GM19324 (cell line): ENCODE data around the gene PCCB.
"Not testable (repeated sequence)": the region's sequence is repeated elsewhere in the genome, so short reads cannot be mapped to it uniquely, and the experiment has no call there.

ENCODE experiments used
- ATAC-seq: cut with Tn5 transposase; IDR thresholded peaks from one replicate; pipeline ENCODE4 v1.9.1; 2021; ENCODE audit warnings: mild to moderate bottlenecking, moderate library complexity; ENCODE audit not compliant: unreplicated experiment, low FRiP score

PCCB gene

DNA sequence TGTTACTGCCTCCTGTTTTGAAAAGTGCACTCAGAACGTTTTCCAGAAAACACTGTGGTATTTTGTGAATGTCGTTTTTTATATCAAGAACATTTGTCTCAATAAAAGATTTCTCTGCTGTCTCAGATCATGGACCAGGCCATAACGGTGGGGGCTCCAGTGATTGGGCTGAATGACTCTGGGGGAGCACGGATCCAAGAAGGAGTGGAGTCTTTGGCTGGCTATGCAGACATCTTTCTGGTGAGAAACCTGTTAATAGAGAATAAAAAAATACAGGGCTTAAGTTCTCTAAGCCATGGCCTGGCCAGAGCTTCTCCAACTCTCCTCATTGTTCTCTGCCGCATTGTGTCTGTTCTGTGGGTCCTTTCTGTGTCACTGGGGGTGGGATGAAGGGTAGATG is 11.7 kb downstream of the PCCB start:
- no peak for ATAC-seq

GRCh38 chr3:136262559-136262958 is 12.4 kb downstream of the PCCB start:
- ATAC-seq: no peak

DNA sequence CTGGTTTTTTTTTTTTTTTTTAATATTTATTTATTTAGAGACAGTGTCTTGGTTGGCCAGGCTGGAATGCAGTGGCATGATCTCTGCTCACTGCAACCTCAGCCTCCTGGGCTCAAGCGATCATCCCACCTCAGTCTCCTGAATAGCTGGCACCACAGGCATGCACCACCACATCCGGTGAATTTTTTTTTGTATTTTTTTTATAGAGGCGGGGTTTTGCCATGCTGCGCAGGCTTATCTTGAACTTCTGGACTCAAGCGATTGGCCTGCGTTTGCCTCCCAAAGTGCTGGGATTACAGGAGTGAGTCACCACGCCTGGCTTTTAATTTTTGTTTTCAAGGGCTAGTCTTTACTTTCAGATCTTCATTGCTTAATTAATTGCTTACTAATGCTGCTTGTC is 13.1 kb downstream of the PCCB start:
- no peak for ATAC-seq

GRCh38 chr3:136266468-136267125 is 16.5 kb downstream of the PCCB start:
- ATAC-seq: not testable (repeated sequence)

DNA sequence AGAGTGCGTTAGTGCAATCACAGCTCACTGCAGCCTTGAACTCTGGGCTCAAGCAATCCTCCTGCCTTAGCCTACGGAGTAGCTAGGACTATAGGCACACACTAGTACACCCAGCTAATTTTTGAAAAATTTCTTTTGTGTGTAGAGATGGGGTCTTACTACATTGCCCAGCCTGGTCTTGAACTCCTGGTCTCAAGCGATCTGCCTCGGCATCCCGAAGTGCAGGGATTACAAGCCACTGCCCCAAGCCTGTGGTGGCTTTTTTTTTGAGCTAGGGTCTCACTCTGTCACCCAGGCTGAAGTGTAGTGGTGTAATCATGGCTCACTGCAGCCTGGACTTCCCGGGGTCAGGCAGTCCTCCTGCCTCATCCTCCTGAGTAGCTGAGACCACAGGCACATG is 17.1 kb downstream of the PCCB start:
- ATAC-seq: no peak

- no peak for ATAC-seq
Observed at GRCh38 chr3:136270179-136270578, 20.0 kb downstream of the PCCB start.

DNA sequence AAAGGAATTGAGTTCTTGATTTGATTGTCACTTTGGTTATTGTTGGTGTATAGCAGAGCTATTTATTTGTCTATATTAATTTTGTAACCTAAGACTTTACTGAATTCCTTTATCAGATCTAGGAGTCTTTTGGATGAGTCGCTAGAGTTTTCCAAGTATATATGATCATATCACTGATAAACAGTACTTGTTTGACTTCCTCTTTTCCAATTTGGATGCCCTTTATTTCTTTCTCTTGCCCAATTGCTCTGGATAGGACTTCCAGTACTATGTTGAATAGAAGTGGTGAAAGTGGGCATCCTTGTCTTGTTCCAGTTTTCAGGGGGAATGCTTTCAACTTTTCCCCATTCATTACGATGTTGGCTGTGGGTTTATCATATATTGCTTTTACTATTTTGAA is 21.5 kb downstream of the PCCB start:
- ATAC-seq: not testable (repeated sequence)

DNA sequence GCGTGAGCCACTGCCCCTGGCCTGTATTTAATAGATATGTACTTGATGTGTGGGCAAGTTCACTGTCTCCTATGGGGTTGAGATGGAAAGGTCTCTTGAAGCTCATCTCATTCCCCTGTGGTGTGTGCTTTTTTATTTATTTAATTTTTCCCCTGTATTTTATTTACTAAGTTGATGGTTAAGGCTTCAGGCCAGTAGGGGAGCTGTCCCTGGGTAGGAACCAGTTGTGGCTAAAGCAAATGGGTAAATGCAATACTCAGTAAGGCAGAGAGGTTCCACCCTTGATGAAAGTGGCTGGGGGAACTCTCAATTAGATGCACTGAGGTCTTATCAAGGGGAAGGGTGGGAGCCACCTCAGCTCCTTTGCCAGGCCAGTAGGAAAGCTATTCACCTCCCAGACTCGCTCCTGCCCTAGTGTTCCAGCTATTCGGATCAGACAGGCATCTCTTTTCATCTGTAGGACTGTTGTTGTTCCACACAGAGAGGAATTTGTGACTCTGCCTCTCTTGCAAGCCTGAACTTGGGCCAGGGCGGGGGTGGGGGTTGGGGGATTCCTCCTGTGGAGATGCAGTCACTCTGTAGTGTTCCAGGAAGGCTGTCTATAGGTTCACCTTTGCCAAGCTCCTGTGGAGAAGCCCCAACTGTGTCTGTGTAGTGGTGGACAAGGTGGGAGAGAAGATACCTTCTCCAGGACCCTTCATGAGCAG is 26.1 kb downstream of the PCCB start:
- no peak for ATAC-seq

DNA sequence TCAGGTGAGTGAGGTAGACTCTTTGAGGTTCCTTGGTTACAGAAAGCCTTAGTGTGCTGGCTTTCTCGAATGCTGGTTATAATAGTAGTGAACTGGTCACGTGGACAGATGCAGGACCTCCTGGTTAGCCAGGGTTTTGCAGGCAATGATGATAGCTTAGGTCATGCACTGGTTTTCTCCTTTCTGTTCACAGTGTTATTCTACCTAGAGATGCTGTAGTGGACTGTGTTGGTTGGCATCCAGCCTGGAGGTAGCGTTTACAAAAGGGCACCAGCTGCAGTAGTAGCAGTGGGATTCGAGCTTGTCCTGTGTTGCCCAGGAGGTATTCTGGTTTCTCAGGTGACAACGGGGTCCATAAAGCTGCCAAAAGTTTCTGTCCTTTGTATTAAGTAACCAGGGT is 27.0 kb downstream of the PCCB start:
- ATAC-seq: no peak

GRCh38 chr3:136277634-136278033 is 27.5 kb downstream of the PCCB start:
- ATAC-seq: no peak

DNA sequence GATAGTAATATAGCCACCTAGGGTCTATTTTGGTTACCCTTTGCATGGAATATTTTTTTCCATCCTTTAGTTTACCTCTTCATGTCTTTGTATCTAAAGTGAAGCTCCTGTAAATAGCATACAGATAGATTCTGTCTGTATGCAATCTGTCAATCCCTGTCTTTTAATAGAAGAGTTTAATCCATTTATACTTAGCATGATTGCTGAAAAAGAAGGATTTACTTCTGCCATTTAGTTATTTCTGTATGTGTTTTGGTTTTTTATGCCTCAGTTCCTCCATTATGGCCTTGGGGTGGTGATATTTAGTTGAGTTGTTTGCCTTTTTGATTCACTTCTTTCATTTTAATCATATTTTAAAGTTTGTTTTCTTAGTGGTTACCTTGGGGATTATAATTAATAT is 29.0 kb downstream of the PCCB start:
- no peak for ATAC-seq

GRCh38 chr3:136280961-136281360 is 30.8 kb downstream of the PCCB start:
- ATAC-seq: no peak

DNA sequence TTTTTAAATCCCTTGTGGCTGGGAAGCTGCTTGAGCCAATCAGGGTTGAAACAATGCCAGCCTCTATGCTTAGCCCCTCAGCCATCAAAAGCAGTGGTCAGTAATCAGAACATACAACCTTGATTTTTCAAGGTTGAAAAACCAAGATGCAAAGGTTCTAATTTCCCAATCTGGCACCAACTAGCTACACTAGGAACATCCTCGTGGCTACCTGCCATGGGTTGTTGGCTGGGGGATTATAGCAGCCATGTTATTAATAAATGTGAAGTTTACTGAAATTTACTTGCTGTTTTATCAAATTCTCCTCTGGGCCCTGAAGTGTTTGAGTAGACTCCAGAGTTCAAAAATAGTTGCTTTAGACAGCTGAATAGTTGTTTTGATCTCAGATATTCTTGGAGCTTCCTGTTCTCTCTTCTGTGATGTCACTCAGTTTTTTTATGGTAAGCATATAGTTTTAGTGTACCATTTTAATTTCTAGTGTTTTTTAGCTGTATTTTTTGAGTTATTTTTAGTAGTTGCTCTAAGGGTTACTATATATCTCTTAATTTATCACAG is 31.9 kb downstream of the PCCB start:
- no peak for ATAC-seq

- ATAC-seq: no peak
Observed at GRCh38 chr3:136283627-136284026, 33.5 kb downstream of the PCCB start.

DNA sequence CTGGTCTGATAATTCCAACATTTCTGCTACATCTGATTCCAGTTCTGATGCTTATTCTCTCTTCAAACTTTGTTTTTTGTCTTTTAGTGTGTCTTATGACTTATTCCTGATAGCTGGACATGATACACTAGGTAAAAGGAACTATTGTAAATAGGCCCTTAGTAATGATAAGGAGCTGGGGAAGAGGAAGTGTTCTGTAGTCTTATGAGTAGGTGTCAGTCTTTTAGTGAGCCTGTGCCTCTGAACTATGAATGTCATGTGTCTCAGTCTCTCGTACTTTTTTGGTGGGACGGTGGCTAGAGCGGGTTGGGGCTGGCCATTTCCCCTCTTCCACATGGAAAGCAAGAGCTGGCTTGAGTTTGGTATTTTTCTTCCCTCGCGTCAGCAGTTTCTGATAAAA is 41.2 kb downstream of the PCCB start:
- no peak for ATAC-seq

DNA sequence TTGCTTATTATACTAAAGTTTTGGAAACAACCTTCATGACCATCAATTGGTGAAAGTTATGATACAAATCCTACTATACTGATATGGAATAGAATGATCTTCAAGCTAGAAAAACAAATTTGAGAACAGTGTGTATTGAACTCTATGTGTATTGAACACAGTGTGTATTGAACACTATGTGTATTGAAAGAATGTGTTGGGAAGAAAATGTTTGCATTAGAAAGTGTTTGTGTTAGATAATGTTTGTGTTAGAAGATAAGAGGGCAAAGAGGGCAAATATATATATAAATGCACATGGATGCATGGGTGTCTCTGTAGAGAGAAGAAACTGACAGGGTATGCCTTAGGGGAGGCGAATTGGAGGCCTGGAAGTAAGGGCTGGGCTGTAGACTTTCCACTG is 42.4 kb downstream of the PCCB start:
- no peak for ATAC-seq

- ATAC-seq: no peak
Observed at GRCh38 chr3:136293279-136293678, 43.1 kb downstream of the PCCB start.

GRCh38 chr3:136294176-136294575 is 44.0 kb downstream of the PCCB start:
- ATAC-seq: no peak

- ATAC-seq: no peak
Observed at GRCh38 chr3:136296960-136297359, 46.8 kb downstream of the PCCB start.

- no peak for ATAC-seq
Observed at GRCh38 chr3:136297826-136298225, 47.7 kb downstream of the PCCB start.

DNA sequence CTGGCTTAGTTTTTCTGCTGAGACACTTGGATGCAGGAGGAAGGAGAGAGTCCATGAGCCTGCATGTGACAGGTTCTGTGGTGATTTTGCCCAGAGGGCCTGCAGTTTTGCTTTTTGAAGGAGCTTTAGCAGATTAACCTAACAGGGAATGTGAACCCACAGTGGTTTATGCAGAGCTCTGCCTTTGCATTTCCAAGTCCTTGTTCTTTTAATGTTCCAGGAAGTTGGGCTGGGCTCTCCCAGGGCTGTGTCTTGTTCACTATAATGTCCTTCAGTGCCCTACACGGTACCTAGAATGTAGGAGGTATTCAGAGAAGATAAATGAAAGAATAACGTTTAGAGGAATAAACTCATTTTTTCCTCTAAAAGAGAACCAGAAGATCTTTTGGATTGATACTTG is 50.3 kb downstream of the PCCB start:
- ATAC-seq: no peak

- no peak for ATAC-seq
Observed at GRCh38 chr3:136305879-136306278, 55.7 kb downstream of the PCCB start.
